Erythroblast (primary cell): Measurements from ENCODE around the gene EIPR1.

Experiments
- DNase-seq, 2 experiments: peaks; one replicate each; lab custom pipeline; 2025; lab: John Stamatoyannopoulos, UW
- GATA1 ChIP-seq: IDR thresholded peaks from 2 replicates; pipeline ENCODE4 v1.6.1; 2011; ENCODE audit warnings: low read depth, mild to moderate bottlenecking, control low read depth, low read length, moderate library complexity
- POLR2A ChIP-seq: IDR thresholded peaks from 2 replicates; pipeline ENCODE4 v1.6.1; 2011; ENCODE audit warnings: mild to moderate bottlenecking, low read length

Gene EIPR1

GRCh38 chr2:3176869-3177255 lies 200.8 kb downstream of the EIPR1 start:
- no peak for DNase-seq
- TF ChIP-seq POLR2A: no peak

- TF ChIP-seq POLR2A (no peak), GATA1 (no peak)
- no peak for DNase-seq
Measured at GRCh38 chr2:3176071-3176868, 201.3 kb downstream of the EIPR1 start.

- DNase-seq: no peak
- TF ChIP-seq GATA1 (no peak), POLR2A (no peak)
Measured at GRCh38 chr2:3175568-3175955, 202.1 kb downstream of the EIPR1 start.

GRCh38 chr2:3174626-3175567 lies 202.7 kb downstream of the EIPR1 start:
- TF ChIP-seq GATA1 (no peak), POLR2A (no peak)
- no peak for DNase-seq

- DNase-seq: no peak
- TF ChIP-seq GATA1 (no peak), POLR2A (no peak)
Measured at GRCh38 chr2:3173031-3173430, 204.6 kb downstream of the EIPR1 start.

- DNase-seq: no peak
Measured at GRCh38 chr2:3172265-3172935, 205.2 kb downstream of the EIPR1 start.

GRCh38 chr2:3171564-3172264 lies 205.9 kb downstream of the EIPR1 start:
- TF ChIP-seq GATA1 (no peak), POLR2A (no peak)
- peak; percentile 4 to 34 for DNase-seq

More at GRCh38 chr2:3172265-3172935, 205.2 kb downstream of the EIPR1 start:
- no peak for TF ChIP-seq GATA1
- no peak for TF ChIP-seq POLR2A

GRCh38 chr2:3170792-3171455 lies 206.7 kb downstream of the EIPR1 start:
- no peak for DNase-seq
- no peak for TF ChIP-seq GATA1
- no peak for TF ChIP-seq POLR2A

- no peak for TF ChIP-seq GATA1
- no peak for TF ChIP-seq POLR2A
- no peak for DNase-seq
Measured at GRCh38 chr2:3169106-3169870, 208.3 kb downstream of the EIPR1 start.

GRCh38 chr2:3168230-3168891 lies 209.3 kb downstream of the EIPR1 start:
- no peak for DNase-seq
- TF ChIP-seq POLR2A (no peak), GATA1 (no peak)

GRCh38 chr2:3163401-3163800 lies 214.2 kb downstream of the EIPR1 start:
- no peak for TF ChIP-seq POLR2A
- no peak for TF ChIP-seq GATA1
- DNase-seq: no peak
